ENCODE results near the gene ACSF2.
A peak's percentile ranks its signal among the peaks of the same experiment; 100 is the strongest.

The ACSF2 gene

DNA sequence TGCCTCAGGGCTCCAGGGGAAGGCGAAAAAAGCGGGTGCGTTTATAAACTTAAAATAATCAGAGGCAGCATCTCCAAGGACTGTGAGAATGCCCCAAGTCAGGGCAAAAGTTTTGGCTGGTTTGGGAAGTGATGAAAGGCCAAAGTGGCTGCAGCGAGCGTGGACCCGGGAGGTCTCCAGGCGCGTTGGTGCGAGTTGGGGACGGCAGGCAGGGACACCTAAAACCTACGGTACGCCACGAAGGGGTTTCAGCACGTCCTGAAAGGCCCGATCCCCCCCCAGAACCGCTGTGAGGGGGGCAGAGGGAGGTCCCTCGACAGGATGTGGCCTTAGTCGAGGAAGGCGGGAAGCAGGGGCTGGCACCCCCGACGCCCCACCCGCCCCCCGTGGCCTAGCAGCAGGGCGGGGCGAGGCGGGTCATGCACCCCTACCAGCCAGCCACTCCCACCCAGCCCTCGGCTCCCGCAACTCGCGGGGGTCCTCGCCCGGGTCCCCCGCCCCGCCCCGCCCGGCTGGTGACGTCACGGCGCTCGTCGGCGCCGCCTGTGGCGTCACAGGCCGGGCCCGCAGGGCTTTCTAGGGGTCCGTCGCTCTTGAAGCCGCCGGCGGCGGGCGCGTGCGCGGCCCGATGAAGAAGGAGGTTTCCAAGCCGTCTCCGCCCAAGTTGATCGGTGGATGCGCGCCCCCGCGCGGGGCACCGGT lies 82.0 kb downstream of the ACSF2 start, which contains the start of gene MYCBPAP:
Gene MYCBPAP, plus strand, starts transcription at position 569 of the 702 bp plus-strand sequence. CDS start 236 bp downstream, outside the sequence.
- TF ChIP-seq, protein P1, sequence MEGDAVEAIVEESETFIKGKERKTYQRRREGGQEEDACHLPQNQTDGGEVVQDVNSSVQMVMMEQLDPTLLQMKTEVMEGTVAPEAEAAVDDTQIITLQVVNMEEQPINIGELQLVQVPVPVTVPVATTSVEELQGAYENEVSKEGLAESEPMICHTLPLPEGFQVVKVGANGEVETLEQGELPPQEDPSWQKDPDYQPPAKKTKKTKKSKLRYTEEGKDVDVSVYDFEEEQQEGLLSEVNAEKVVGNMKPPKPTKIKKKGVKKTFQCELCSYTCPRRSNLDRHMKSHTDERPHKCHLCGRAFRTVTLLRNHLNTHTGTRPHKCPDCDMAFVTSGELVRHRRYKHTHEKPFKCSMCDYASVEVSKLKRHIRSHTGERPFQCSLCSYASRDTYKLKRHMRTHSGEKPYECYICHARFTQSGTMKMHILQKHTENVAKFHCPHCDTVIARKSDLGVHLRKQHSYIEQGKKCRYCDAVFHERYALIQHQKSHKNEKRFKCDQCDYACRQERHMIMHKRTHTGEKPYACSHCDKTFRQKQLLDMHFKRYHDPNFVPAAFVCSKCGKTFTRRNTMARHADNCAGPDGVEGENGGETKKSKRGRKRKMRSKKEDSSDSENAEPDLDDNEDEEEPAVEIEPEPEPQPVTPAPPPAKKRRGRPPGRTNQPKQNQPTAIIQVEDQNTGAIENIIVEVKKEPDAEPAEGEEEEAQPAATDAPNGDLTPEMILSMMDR (conservative IDR thresholded peaks at IDR 0.05; ENCODE audit: low read depth), result no peak; the same call in 1 of the 2 replicates
- ChIA-PET CTCF (interaction anchor here (0.8 kb wide), 1 partner anchor 26 kb away, joined by 3 read pairs; no protein-coding TSS in a partner anchor), POLR2A (ENCODE audit: low non-redundant PET) (no interaction called here)
- peak within 1 kb of the TSS; percentile 27 for H3K27ac ChIP-seq
- DNase-seq (ENCODE audit: low spot score), result no peak

DNA sequence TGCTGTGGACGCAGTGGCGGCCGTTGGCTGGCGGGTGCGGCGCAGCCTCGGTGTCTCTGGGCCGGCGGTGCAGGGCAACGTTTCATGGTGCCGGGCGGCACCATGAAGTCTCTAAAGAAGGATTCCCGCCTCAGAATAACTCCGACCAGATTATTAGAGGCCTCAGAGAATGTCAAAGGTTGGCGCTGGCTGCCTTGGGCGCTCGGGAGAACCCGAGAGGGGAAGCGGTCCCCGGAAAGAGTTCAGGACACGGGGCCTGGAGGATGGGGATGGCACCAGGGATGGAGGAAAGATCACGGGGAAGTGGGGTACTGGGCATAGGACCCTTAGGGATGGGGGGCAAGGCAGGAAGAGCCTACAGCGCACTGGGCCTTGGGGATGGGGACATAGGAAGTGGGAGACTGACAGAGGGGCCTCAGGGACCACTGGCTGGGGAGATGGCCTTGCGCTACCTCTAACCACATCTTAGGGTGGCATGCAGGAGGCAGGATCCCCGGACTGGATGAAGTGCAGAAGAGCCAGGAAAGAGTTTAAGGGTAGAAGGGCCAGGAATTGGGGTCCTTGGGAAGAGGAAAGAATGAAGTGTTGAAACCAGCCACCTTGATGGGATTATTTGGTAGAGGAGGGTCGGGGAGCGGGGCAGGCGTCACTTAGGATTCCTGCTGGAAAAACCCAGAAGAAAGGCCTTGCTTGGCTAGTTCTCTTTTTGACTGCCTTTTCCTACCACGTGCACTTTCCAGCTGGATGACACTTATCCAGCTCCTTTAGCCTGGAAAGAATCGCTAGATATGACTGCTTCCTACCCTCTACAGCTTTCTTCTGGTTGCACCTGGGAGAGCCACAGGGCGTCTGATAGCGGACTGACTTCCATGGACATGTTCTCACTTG lies 82.8 kb downstream of the ACSF2 start:
- ChIA-PET CTCF (interaction anchor here (0.7 to 1.5 kb wide), 2 partner anchors 7 to 74 kb away, joined by 3 to 4 read pairs; no protein-coding TSS in a partner anchor), POLR2A (ENCODE audit: low non-redundant PET) (interaction anchor here (0.7 kb wide), 1 partner anchor 156 kb away, joined by 6 read pairs; no protein-coding TSS in a partner anchor)
- peak overlapping the region; percentile 27 for H3K27ac ChIP-seq
- TF ChIP-seq, protein P1 (conservative IDR thresholded peaks at IDR 0.05; ENCODE audit: low read depth), result no peak
- DNase-seq (ENCODE audit: low spot score), result no peak

DNA sequence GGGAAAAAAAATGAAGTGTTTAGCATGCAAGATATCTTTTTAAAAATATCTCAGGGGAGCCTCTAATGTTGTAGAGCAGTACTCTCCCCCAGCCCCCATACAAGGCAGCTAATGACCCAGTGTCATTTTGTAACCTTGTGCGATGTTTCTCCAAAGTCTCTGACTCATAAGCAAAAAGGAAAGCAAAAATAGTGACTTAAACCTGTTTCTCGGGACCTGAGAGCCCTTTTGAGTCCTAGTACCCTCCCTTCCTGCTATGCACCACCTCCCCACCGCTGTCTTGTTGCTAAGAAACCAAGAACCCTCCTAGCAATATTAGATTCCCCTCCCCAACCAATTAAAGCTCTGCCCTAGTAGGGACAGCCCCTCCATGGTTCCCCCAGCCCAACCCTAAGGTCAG lies 85.0 kb downstream of the ACSF2 start:
- no peak for DNase-seq (ENCODE audit: low spot score)
- POLR2A ChIA-PET (ENCODE audit: low non-redundant PET), result no interaction called here
- H3K27ac ChIP-seq, result no peak overlapping the region
- CTCF ChIA-PET, result interaction anchor here (1.4 kb wide), 1 partner anchor 32 kb away, joined by 4 read pairs; no protein-coding TSS in a partner anchor
- TF ChIP-seq, protein P1 (conservative IDR thresholded peaks at IDR 0.05; ENCODE audit: low read depth), result no peak

DNA sequence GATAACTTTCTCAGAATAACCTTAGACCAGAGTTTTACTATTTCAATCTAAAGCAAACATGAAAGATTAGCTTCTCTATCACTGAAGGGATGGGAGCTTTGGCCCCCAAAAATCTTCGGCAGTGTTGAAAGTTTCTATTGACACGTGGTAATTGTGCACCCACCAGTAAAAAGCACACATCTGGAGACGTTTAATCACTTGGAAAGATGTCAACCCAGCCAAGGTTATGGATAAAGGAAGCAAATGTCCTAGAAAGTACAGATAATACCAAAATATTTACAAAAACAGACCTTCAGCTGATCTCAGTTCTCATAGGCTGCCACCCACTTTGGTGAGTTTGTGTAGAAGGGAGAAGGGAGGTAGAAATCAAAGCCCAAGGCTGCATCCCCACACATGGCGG lies 87.5 kb downstream of the ACSF2 start:
- ChIA-PET CTCF (interaction anchor here (0.6 to 0.7 kb wide), 2 partner anchors 19 to 204 kb away, joined by 3 to 8 read pairs; partner anchors contain the start of gene EPN3), POLR2A (ENCODE audit: low non-redundant PET) (no interaction called here)
- TF ChIP-seq, protein P1 (conservative IDR thresholded peaks at IDR 0.05; ENCODE audit: low read depth), result no peak
- no peak for DNase-seq (ENCODE audit: low spot score)
- H3K27ac ChIP-seq, result no peak overlapping the region

DNA sequence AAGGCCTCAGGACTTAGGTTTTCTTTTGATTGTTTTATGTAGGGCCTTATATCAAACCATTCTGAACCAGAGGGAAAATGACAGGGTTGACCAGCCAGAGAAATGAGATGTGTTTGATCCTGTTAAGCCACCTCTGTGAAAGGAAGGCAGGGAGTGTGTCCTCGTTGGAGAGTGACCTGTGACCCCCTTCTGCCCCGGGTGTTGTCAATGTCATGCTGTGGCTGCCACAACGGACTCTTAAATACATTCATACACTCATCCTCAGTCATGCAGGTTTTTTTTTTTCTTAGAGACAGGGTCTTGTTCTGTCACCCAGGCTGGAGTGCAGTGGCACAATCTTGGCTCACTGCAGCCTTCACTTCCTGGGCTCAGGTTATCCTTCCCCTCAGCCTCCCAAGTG lies 88.4 kb downstream of the ACSF2 start:
- TF ChIP-seq, protein P1 (conservative IDR thresholded peaks at IDR 0.05; ENCODE audit: low read depth), result no peak
- POLR2A ChIA-PET (ENCODE audit: low non-redundant PET), result interaction anchor here (0.6 kb wide), 1 partner anchor 28 kb away, joined by 4 read pairs; no protein-coding TSS in a partner anchor
- CTCF ChIA-PET, result no interaction called here
- H3K27ac ChIP-seq, result no peak overlapping the region
- DNase-seq (ENCODE audit: low spot score), result no peak
